ENCODE results near the gene MS4A4A. TPM values are rescaled to one million over a fixed set of nuclear protein-coding genes. Genes with fewer than 3 reads are reported as not detected.

Gene MS4A4A
- total and polyA plus RNA-seq, 8 donors: 7.4 to 93.6 (median 13.9) TPM

- no peak overlapping the region for H3K27ac ChIP-seq
- H3K36me3 ChIP-seq: no peaks in the 10 kb centered on the region
- ATAC-seq (no peak), DNase-seq (no peak)
- no peaks in the 10 kb centered on the region for H3K4me1 ChIP-seq
- no peak overlapping the region for H3K4me3 ChIP-seq
- H3K9me3 ChIP-seq: no peaks in the 10 kb centered on the region
- no peak for TF ChIP-seq CTCF (IDR thresholded peaks at IDR 0.05)
- H3K27me3 ChIP-seq: no peaks in the 10 kb centered on the region
- intact Hi-C loops (cut with DNase I): no loop called here
Observed at GRCh38 chr11:60344146-60344545, 63.7 kb downstream of the MS4A4A start.

GRCh38 chr11:60345489-60345888, 65.0 kb downstream of the MS4A4A start:
- Histone ChIP-seq H3K36me3 (no peaks in the 10 kb centered on the region), H3K27ac (no peak overlapping the region), H3K4me1 (no peaks in the 10 kb centered on the region), H3K4me3 (no peak overlapping the region), H3K9me3 (no peaks in the 10 kb centered on the region), H3K27me3 (no peaks in the 10 kb centered on the region)
- TF ChIP-seq CTCF (IDR thresholded peaks at IDR 0.05): peak in 1 of 2 donors; percentile 33
- DNase-seq: peak in 2 of 4 donors; percentile 15 to 40
- ATAC-seq: no peak
- intact Hi-C loops (cut with DNase I): no loop called here

GRCh38 chr11:60347084-60347797, 66.8 kb downstream of the MS4A4A start:
- ATAC-seq (no peak), DNase-seq (no peak)
- intact Hi-C loops (cut with DNase I): no loop called here
- Histone ChIP-seq H3K4me3 (no peak overlapping the region), H3K27ac (no peak overlapping the region), H3K9me3 (no peaks in the 10 kb centered on the region), H3K36me3 (no peaks in the 10 kb centered on the region), H3K4me1 (no peaks in the 10 kb centered on the region), H3K27me3 (no peaks in the 10 kb centered on the region)
- no peak for TF ChIP-seq CTCF (IDR thresholded peaks at IDR 0.05)

GRCh38 chr11:60348116-60348515, 67.7 kb downstream of the MS4A4A start:
- TF ChIP-seq CTCF (IDR thresholded peaks at IDR 0.05): no peak
- Histone ChIP-seq H3K27ac (no peak overlapping the region), H3K4me3 (no peak overlapping the region), H3K36me3 (no peaks in the 10 kb centered on the region), H3K27me3 (no peaks in the 10 kb centered on the region), H3K4me1 (no peaks in the 10 kb centered on the region), H3K9me3 (no peaks in the 10 kb centered on the region)
- ATAC-seq: no peak
- intact Hi-C loops (cut with DNase I): no loop called here
- DNase-seq: no peak

GRCh38 chr11:60349990-60350389, 69.5 kb downstream of the MS4A4A start:
- no peaks in the 10 kb centered on the region for H3K27me3 ChIP-seq
- DNase-seq: no peak
- H3K9me3 ChIP-seq: no peaks in the 10 kb centered on the region
- no peaks in the 10 kb centered on the region for H3K36me3 ChIP-seq
- ATAC-seq: no peak
- no peaks in the 10 kb centered on the region for H3K4me1 ChIP-seq
- H3K27ac ChIP-seq: no peak overlapping the region
- H3K4me3 ChIP-seq: no peak overlapping the region
- TF ChIP-seq CTCF (IDR thresholded peaks at IDR 0.05): no peak
- intact Hi-C loops (cut with DNase I): no loop called here
